ENCODE data around the gene MUC7.

- no peak for TF ChIP-seq POLR2A (IDR thresholded peaks at IDR 0.05; ENCODE audit: borderline replicate concordance, extremely low read depth, insufficient read depth, insufficient read length)
- TF ChIP-seq POLR2AphosphoS5 (IDR thresholded peaks at IDR 0.05; ENCODE audit: low read depth, low read length), result no peak
- TF ChIP-seq CEBPB (IDR thresholded peaks at IDR 0.05; ENCODE audit: low read depth), result no peak
- TF ChIP-seq CBX3 (IDR thresholded peaks at IDR 0.05; ENCODE audit: low read depth), result no peak
- no peak for TF ChIP-seq EZH2 (IDR thresholded peaks at IDR 0.05)
Observed at GRCh38 chr4:70452946-70453345, 19.1 kb upstream of the MUC7 start.

All from HCT116 (cell line).